Measurements from ENCODE around the gene CACNA1C.

Gene CACNA1C

DNA sequence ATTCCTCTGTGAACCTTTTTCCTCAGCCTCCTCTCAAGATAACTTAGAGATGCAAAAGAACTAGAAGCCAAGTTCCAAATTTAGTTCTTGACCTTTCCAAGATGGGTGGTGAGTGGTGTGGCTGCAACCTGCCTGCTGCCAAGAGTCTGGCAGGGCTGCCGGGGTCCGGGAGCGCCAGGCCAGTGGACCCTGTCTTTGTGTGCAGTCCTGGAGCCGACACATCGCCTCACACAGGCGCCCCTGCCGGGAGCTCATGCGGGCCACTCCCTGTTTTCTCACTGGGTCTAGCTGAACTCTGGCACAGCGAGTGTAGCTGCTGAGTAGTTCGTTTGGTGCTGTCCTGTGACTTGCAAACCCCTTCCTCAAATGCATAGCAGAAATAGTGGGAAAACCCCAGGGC lies 84.9 kb downstream of the CACNA1C start:
- no peak for DNase-seq (ENCODE audit: low spot score)
- TF ChIP-seq, protein P1, sequence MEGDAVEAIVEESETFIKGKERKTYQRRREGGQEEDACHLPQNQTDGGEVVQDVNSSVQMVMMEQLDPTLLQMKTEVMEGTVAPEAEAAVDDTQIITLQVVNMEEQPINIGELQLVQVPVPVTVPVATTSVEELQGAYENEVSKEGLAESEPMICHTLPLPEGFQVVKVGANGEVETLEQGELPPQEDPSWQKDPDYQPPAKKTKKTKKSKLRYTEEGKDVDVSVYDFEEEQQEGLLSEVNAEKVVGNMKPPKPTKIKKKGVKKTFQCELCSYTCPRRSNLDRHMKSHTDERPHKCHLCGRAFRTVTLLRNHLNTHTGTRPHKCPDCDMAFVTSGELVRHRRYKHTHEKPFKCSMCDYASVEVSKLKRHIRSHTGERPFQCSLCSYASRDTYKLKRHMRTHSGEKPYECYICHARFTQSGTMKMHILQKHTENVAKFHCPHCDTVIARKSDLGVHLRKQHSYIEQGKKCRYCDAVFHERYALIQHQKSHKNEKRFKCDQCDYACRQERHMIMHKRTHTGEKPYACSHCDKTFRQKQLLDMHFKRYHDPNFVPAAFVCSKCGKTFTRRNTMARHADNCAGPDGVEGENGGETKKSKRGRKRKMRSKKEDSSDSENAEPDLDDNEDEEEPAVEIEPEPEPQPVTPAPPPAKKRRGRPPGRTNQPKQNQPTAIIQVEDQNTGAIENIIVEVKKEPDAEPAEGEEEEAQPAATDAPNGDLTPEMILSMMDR (IDR thresholded peaks at IDR 0.05; ENCODE audit: extremely low read depth, missing control alignments): no peak

DNA sequence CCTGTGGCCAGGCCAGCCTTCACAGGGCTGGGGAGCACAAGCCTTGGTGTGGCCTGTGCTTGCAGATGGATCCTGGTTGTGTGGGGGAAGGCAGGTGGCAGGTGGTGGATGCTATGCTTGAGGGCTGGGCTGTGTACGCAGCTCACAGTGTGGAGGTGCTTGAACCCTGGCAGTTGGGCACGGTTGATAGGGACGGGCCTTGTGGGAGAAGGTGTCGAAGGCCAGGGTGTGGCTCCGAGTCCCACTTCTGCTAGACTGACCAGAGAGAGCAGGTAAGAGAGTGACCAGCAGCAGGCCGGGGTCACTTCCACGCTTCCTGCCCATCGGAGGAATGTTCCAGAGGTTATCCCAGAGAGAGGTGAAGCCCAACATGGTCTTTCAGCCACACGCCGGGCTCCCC lies 85.5 kb downstream of the CACNA1C start:
- TF ChIP-seq, protein P1 (IDR thresholded peaks at IDR 0.05; ENCODE audit: extremely low read depth, missing control alignments): no peak
- no peak for DNase-seq (ENCODE audit: low spot score)

DNA sequence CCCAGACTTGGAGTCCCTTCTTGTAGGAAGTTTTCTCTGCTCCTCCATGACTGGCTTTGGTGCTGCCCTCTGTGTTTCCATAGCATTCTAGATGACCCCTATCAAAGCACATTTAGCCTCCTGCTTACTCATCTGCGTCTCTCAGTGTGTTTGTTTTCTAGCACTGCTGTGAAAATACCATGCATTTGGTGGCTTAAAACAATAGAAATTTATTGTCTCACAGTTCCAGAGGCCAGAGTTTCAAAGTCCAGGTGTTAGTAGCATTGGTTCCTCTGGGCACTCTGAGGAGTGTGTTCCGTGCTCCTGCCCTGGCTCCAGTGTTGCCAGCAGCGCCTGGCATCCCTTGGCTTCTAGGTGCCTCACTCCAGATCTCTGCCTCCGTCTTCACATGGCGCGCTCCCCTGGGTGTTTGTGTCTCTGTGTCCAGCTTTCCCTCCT lies 86.1 kb downstream of the CACNA1C start:
- DNase-seq (ENCODE audit: low spot score): no peak
- TF ChIP-seq, protein P1 (IDR thresholded peaks at IDR 0.05; ENCODE audit: extremely low read depth, missing control alignments): no peak

DNA sequence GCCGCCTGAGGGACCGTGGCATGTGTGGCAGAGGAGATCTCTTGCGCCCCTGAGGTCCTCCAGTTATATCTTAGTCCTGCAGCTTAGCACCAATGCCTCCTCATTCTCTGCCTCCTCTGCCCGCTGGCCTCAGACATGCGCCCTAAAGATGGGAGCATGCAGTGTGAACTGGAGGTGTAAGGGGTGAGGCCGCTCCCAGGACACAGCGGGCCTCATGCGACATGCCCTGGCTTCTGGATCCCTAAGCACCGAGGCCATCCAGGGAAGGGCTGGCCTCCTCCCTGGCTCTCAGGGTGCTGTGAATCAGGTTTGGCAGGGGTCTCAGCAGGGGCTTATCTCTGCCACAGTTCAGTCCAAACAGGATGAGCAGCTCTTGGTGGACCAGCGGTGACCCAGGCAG lies 86.9 kb downstream of the CACNA1C start:
- DNase-seq (ENCODE audit: low spot score): no peak
- TF ChIP-seq, protein P1 (IDR thresholded peaks at IDR 0.05; ENCODE audit: extremely low read depth, missing control alignments): no peak

DNA sequence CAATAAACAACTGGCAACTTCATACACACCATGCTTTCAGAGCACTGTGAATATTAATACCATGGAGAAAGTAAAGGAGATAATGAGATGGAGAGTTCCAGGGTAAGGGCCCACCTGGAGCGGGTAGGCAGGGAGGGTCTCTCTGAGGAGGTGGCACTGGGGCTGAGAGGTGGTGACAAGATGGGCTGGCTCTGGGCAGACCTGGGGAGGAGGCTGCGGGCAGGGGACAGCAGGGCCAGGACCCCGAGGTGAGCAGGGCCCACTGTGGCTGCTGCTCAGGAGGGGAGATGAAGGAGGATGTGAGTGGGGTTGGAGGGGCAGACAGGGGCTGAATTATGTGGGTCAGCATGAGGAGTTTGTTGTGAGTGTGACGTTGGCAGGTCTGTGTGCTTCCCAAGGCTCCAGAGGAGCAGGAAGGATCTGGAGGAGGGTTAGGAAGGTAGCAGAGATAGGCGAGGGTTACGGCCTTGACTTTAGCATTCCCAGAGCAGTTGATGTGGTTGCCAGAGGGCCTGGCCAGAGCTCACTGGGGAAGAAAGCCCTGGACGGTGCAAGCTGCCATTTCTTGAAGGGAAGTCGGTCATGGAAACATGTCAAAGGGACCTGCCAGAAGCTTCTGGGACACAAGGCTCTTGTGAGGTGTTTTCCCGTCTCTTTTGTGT lies 88.2 kb downstream of the CACNA1C start:
- DNase-seq (ENCODE audit: low spot score): no peak
- TF ChIP-seq, protein P1 (IDR thresholded peaks at IDR 0.05; ENCODE audit: extremely low read depth, missing control alignments): no peak

DNA sequence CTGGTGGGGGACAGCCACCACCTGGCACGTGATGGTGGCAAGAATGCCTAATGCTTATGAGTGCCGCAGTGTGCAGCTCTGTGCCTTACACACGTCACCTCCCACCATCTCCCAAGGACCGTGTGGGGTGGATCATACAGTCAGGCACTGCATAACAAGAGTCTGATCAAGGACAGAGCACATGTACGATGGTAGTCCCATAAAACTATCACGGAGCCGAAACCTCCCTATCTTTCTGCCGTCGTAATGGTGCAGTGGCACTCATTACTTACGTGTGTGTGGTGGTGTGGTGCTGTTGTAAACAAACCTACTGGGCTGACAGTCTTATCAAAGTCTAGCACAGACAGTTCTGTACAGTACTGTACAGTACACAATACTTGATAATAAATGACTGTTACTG lies 89.3 kb downstream of the CACNA1C start:
- TF ChIP-seq, protein P1 (IDR thresholded peaks at IDR 0.05; ENCODE audit: extremely low read depth, missing control alignments): no peak
- no peak for DNase-seq (ENCODE audit: low spot score)

DNA sequence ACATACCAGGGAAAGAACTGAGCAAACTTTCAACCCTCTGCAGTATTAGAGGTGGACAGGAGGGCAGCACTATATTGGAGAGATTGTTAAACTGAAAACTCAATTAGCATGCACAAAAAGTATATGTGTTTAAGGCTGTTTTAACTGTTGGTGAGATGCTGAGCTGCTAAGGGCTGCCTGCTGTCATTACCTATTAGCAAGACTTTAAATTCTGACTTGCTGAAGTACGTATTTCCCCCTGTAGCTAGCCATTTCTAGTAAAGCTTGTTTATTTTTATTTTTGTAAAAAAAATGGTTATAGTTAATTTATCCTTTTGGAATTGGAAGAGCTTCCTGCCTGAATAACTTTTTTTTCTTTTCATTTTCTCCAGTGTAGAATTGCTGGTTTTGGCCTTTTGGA lies 92.2 kb downstream of the CACNA1C start:
- no peak for DNase-seq (ENCODE audit: low spot score)

More for the DNA sequence above, 92.2 kb downstream of the CACNA1C start:
- TF ChIP-seq, protein P1 (IDR thresholded peaks at IDR 0.05; ENCODE audit: extremely low read depth, missing control alignments): no peak

Data from GM20000 (cell line).